Hepatocyte (in vitro differentiated cells): ENCODE measurements around the gene RFNG. TPM values are rescaled to one million over a fixed set of nuclear protein-coding genes. Genes with fewer than 3 reads are reported as not detected.

Experiments
- DNase-seq: peaks from one replicate; pipeline ENCODE4 v3.0.0-alpha.2; 2016; ENCODE audit warnings: low spot score
- H2AFZ ChIP-seq: fragments of 200-600 bp; sonication (generic); 2 replicates; pipeline ENCODE4 v1.6.0; 2016; ENCODE audit warnings: antibody characterized with exemption, mild to moderate bottlenecking
- H3K27ac ChIP-seq: fragments of 200-600 bp; sonication (generic); 2 replicates; pipeline ENCODE4 v1.5.1; 2016; ENCODE audit warnings: mild to moderate bottlenecking
- H3K27me3 ChIP-seq: fragments of 200-600 bp; sonication (generic); 2 replicates; pipeline ENCODE4 v1.6.1; 2016
- H3K36me3 ChIP-seq: fragments of 200-600 bp; sonication (generic); replicated peaks from 2 replicates; pipeline ENCODE4 v1.5.1; 2016; ENCODE audit warnings: low read depth; ENCODE audit not compliant: insufficient read depth
- H3K4me1 ChIP-seq: fragments of 200-600 bp; sonication (generic); 2 replicates; pipeline ENCODE4 v1.5.1; 2016; ENCODE audit warnings: mild to moderate bottlenecking, moderate library complexity; ENCODE audit not compliant: insufficient read depth
- H3K4me2 ChIP-seq: fragments of 200-600 bp; sonication (generic); 2 replicates; pipeline ENCODE4 v1.6.0; 2016
- H3K4me3 ChIP-seq: fragments of 200-600 bp; sonication (generic); 2 replicates; pipeline ENCODE4 v1.5.1; 2016; ENCODE audit warnings: mild to moderate bottlenecking
- H3K79me2 ChIP-seq: fragments of 200-600 bp; sonication (generic); 2 replicates; pipeline ENCODE4 v1.6.0; 2017; ENCODE audit warnings: mild to moderate bottlenecking
- H3K9me2 ChIP-seq: fragments of 200-600 bp; sonication (generic); replicated peaks from 2 replicates; pipeline ENCODE4 v1.6.0; 2017; ENCODE audit warnings: mild to moderate bottlenecking; ENCODE audit not compliant: insufficient read depth
- H3K9me3 ChIP-seq: fragments of 200-600 bp; sonication (generic); 2 replicates; pipeline ENCODE4 v1.5.1; 2016; ENCODE audit warnings: low read depth, mild to moderate bottlenecking
- H4K20me1 ChIP-seq: fragments of 200-600 bp; sonication (generic); 2 replicates; pipeline ENCODE4 v1.6.0; 2016; ENCODE audit warnings: mild to moderate bottlenecking; ENCODE audit not compliant: insufficient read depth, poor library complexity, severe bottlenecking
- EZH2 ChIP-seq: fragments of 200-600 bp; sonication (generic); IDR thresholded peaks from 2 replicates; pipeline ENCODE4 v1.6.1; 2016; ENCODE audit warnings: antibody characterized with exemption, mild to moderate bottlenecking, borderline replicate concordance
- EZH2phosphoT487 ChIP-seq: fragments of 200-600 bp; sonication (generic); IDR thresholded peaks from one replicate; pipeline ENCODE4 v1.6.1; 2018; ENCODE audit warnings: antibody characterized with exemption, mild to moderate bottlenecking, low read depth, moderate library complexity; ENCODE audit not compliant: unreplicated experiment, severe bottlenecking
- WGBS: methylation state at CpG from one replicate; pipeline ENCODE4 v1.1.6; 2016; ENCODE audit warnings: low lambda C conversion rate; ENCODE audit errors: missing lambda C conversion rate; 5-methylcytosine and 5-hydroxymethylcytosine counted together
- polyA plus RNA-seq: library from polyadenylated mRNA; unstranded; fragments of >200 nt; fragmentation: Nextera tagmentation; extraction: Ambion mirVana; gene quantifications from 2 replicates; pipeline ENCODE4 v1.2.1, GENCODE V29; 2016
- total RNA-seq: library from RNA; depleted of rRNA; stranded (reverse); fragments of >200 nt; gene quantifications from 2 replicates; pipeline ENCODE4 v1.2.3, GENCODE V29; 2014
- TF ChIP-seq, protein P1 (sequence below): fragments of 200-600 bp; sonication (generic); IDR thresholded peaks from 2 replicates; pipeline ENCODE4 v1.5.1; 2016; ENCODE audit warnings: antibody characterized with exemption, mild to moderate bottlenecking; ENCODE audit not compliant: poor library complexity

RFNG gene
- total and polyA plus RNA-seq, 2 experiments from 2014 or later, result 43.2 to 109 TPM

DNA sequence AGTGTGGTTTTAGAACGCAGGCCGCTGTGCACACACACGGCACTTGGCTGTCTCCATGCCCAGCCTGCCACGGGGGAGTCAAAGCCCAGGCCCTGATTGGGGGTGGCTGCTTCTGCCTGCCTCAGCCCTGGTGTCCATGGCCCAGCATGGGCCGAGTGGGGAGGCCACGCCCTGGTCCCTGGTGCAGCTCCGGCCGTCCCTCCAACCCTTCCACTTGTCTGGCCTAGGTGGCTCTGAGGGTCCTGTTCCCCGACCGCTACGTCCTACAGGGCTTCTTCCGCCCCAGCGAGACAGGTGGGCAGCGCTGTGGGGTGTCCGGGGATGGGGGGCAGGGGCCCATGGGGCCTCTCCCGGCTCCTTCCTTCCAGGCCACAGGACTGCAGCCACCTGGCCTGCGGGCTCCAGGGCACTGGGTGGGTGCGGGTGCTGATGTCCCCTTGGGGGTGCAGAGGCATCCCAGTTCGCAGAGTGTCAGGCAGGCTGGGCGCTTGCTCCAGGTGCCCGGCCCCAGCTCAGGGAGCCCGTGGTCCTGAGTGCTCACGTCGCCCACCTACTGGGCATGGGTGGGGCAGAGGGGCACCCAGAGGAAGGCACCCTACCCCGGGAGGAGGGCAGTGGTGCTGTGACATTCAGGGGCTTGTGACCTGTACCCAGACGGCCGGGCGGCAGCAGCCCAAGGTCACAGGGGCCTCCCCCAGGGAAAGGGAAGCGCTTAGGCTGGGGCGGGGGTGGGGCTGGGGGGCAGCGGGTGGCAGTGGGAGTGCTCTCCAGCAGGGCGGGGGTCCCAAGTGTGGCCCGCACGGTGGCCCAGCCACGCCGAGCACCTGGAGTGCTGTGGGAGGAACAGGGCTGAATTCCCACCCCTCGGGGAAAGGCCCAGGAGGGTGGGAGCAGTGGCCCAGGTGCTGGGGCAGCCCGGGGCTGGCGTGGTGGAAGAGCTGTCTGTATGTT, 40.8 kb downstream of the RFNG start:
- Histone ChIP-seq H3K9me2 (no peaks in the 10 kb centered on the region), H3K27me3 (no peaks in the 10 kb centered on the region), H2AFZ (no peak overlapping the region), H3K9me3 (no peaks in the 10 kb centered on the region), H3K4me3 (no peak overlapping the region), H3K79me2 (no peaks in the 10 kb centered on the region), H3K27ac (no peak overlapping the region), H3K36me3 (no peaks in the 10 kb centered on the region), H4K20me1 (no peaks in the 10 kb centered on the region), H3K4me2 (no peak overlapping the region), H3K4me1 (peaks cover 10% of the 10 kb centered on the region)
- no peak for DNase-seq
- WGBS, result 95% methylated on average over 22 of the region's 39 CpGs
- TF ChIP-seq EZH2 (no peak), EZH2phosphoT487 (no peak)
- TF ChIP-seq, protein P1, sequence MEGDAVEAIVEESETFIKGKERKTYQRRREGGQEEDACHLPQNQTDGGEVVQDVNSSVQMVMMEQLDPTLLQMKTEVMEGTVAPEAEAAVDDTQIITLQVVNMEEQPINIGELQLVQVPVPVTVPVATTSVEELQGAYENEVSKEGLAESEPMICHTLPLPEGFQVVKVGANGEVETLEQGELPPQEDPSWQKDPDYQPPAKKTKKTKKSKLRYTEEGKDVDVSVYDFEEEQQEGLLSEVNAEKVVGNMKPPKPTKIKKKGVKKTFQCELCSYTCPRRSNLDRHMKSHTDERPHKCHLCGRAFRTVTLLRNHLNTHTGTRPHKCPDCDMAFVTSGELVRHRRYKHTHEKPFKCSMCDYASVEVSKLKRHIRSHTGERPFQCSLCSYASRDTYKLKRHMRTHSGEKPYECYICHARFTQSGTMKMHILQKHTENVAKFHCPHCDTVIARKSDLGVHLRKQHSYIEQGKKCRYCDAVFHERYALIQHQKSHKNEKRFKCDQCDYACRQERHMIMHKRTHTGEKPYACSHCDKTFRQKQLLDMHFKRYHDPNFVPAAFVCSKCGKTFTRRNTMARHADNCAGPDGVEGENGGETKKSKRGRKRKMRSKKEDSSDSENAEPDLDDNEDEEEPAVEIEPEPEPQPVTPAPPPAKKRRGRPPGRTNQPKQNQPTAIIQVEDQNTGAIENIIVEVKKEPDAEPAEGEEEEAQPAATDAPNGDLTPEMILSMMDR, result no peak

DNA sequence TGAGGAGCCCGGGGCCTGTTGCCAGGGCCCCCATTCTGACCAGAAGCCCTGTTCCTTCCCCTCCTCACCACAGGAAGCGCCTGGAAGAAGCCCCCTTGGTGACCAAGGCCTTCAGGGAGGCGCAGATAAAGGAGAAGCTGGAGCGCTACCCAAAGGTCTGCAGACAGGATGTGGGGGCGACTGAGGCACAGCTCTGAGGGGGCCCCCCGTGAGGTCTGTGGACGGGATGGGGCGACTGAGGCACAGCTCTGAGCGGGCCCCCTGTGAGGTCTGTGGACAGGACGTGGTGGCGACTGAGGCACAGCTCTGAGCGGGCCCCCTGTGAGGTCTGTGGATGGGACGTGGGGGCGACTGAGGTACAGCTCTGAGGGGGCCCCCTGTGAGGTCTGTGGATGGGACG, 42.2 kb downstream of the RFNG start:
- H3K4me1 ChIP-seq, result peaks cover 12% of the 10 kb centered on the region
- no peaks in the 10 kb centered on the region for H3K9me3 ChIP-seq
- no peak overlapping the region for H3K4me3 ChIP-seq
- no peaks in the 10 kb centered on the region for H3K79me2 ChIP-seq
- H2AFZ ChIP-seq, result no peak overlapping the region
- no peak overlapping the region for H3K27ac ChIP-seq
- no peaks in the 10 kb centered on the region for H3K9me2 ChIP-seq
- no peak for DNase-seq
- TF ChIP-seq EZH2phosphoT487 (no peak), EZH2 (no peak)
- TF ChIP-seq, protein P1, result no peak
- no peaks in the 10 kb centered on the region for H4K20me1 ChIP-seq
- no peaks in the 10 kb centered on the region for H3K36me3 ChIP-seq
- no peak overlapping the region for H3K4me2 ChIP-seq
- H3K27me3 ChIP-seq, result no peaks in the 10 kb centered on the region
- WGBS, result 97% methylated on average over 15 of the region's 15 CpGs

DNA sequence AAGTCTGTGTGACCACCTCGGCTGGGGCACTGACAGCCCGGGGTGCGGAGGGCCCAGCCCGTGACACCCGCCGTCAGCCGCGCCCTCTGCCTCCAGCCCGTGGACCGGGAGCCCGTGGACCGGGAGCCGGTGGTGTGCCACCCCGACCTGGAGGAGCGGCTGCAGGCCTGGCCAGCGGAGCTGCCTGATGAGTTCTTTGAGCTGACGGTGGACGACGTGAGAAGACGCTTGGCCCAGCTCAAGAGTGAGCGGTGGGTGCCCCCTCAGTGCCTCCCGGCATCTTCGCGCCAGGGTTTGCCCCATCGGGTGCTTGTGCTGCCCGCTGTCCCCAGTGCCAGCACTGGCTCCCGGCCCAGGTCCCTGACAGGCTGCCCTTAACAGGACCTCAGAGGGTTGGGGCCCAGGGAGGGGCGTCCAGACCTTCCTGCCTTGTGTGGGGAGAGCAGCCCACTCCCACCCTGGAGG, 42.6 kb downstream of the RFNG start:
- Histone ChIP-seq H3K4me3 (no peak overlapping the region), H3K27ac (no peak overlapping the region), H4K20me1 (no peaks in the 10 kb centered on the region), H3K9me3 (no peaks in the 10 kb centered on the region), H3K4me1 (peaks cover 16% of the 10 kb centered on the region), H3K79me2 (no peaks in the 10 kb centered on the region), H2AFZ (no peak overlapping the region), H3K27me3 (no peaks in the 10 kb centered on the region), H3K36me3 (no peaks in the 10 kb centered on the region), H3K9me2 (no peaks in the 10 kb centered on the region), H3K4me2 (no peak overlapping the region)
- WGBS, result 98% methylated on average over 18 of the region's 28 CpGs
- TF ChIP-seq, protein P1, result no peak
- no peak for TF ChIP-seq EZH2
- TF ChIP-seq EZH2phosphoT487, result no peak
- DNase-seq, result no peak
